SK-N-SH (cell line): Measurements from ENCODE around the gene ITSN1. TPM values are rescaled to one million over a fixed set of nuclear protein-coding genes. Genes with fewer than 3 reads are reported as not detected.

ENCODE experiments used
- CTCF ChIA-PET: fragments of 300-600, 350-600 bp; formaldehyde crosslinking; extraction: SDS; loops from one replicate; lab custom pipeline; 2021; lab: Yijun Ruan, JAX
- POLR2A ChIA-PET: fragments of 350-600 bp; sonication (Branson Sonifier 250); formaldehyde crosslinking; extraction: SDS; loops from one replicate; lab custom pipeline; 2020; ENCODE audit warnings: antibody characterized with exemption, inconsistent platforms; lab: Yijun Ruan, JAX
- DNase-seq: peaks from one replicate; pipeline ENCODE4 v3.0.0; 2012
- H2AFZ ChIP-seq: fragments of 200-600 bp; sonication (generic); 2 replicates; pipeline ENCODE4 v1.8.1; 2016; ENCODE audit warnings: antibody characterized with exemption, mild to moderate bottlenecking, low read depth
- H3F3A ChIP-seq: fragments of 200-600 bp; sonication (generic); replicated peaks from 2 replicates; pipeline ENCODE3; 2016; ENCODE audit warnings: antibody characterized with exemption, mild to moderate bottlenecking; ENCODE audit not compliant: insufficient read depth
- H3K27ac ChIP-seq, 2 experiments: fragments of 200-500 bp in 1 of 2; fragments of 200-600 bp in 1 of 2; sonication (Bioruptor generic) in 1 of 2; sonication (generic), shearing (Covaris generic) in 1 of 2; 2 replicates each; pipeline versions ENCODE4 v1.5.1 to v1.6.1; 2014 to 2016; ENCODE audit warnings: low read depth in 2 of 2, inconsistent platforms in 1 of 2, low read length in 1 of 2, mild to moderate bottlenecking in 1 of 2, mixed read lengths in 1 of 2
- H3K27me3 ChIP-seq: fragments of 200-600 bp; sonication (generic), shearing (Covaris generic); 2 replicates; pipeline ENCODE4 v1.6.1; 2016; ENCODE audit warnings: mixed run types; ENCODE audit not compliant: insufficient read depth
- H3K36me3 ChIP-seq, 2 experiments: fragments of 200-500 bp in 1 of 2; fragments of 200-600 bp in 1 of 2; sonication (Bioruptor generic) in 1 of 2; sonication (generic) in 1 of 2; replicated peaks in 1 of 2; 2 replicates each; pipeline versions ENCODE3 to v1.5.1; 2014 to 2016; ENCODE audit warnings: low read length in 1 of 2, mild to moderate bottlenecking in 1 of 2; ENCODE audit not compliant: insufficient read depth in 2 of 2, control insufficient read depth in 1 of 2
- H3K4me1 ChIP-seq, 2 experiments: fragments of 200-500 bp in 1 of 2; fragments of 200-600 bp in 1 of 2; sonication (Bioruptor generic) in 1 of 2; sonication (generic), shearing (Covaris generic) in 1 of 2; 2 replicates each; pipeline versions ENCODE4 v1.5.1 to v1.6.1; 2014 to 2016; ENCODE audit warnings: low read depth in 1 of 2, low read length in 1 of 2, mixed run types in 1 of 2; ENCODE audit not compliant: insufficient read depth in 2 of 2, control insufficient read depth in 1 of 2
- H3K4me2 ChIP-seq: fragments of 200-600 bp; sonication (generic), shearing (Covaris generic); 2 replicates; pipeline ENCODE4 v1.6.1; 2017; ENCODE audit warnings: mixed run types
- H3K4me3 ChIP-seq, 2 experiments: fragments of 200-500 bp in 1 of 2; fragments of 200-600 bp in 1 of 2; sonication (Bioruptor generic) in 1 of 2; sonication (generic), shearing (Covaris generic) in 1 of 2; 2 replicates each; pipeline versions ENCODE4 v1.5.1 to v1.8.1; 2014 to 2016; ENCODE audit warnings: low read depth in 2 of 2, inconsistent platforms in 1 of 2, low read length in 1 of 2, mild to moderate bottlenecking in 1 of 2, mixed read lengths in 1 of 2, moderate library complexity in 1 of 2
- H3K79me2 ChIP-seq: fragments of 200-600 bp; sonication (generic); 2 replicates; pipeline ENCODE4 v1.8.1; 2017; ENCODE audit warnings: mild to moderate bottlenecking; ENCODE audit not compliant: insufficient read depth
- H3K9ac ChIP-seq: fragments of 200-600 bp; sonication (generic); 2 replicates; pipeline ENCODE4 v1.6.1; 2017; ENCODE audit warnings: mixed run types
- H3K9me2 ChIP-seq: fragments of 200-600 bp; sonication (generic); 2 replicates; pipeline ENCODE4 v1.6.1; 2017; ENCODE audit warnings: mixed run types
- H3K9me3 ChIP-seq: fragments of 200-600 bp; sonication (generic); 2 replicates; pipeline ENCODE4 v1.6.1; 2017; ENCODE audit warnings: mixed run types, mild to moderate bottlenecking, moderate library complexity
- H4K20me1 ChIP-seq: fragments of 200-600 bp; sonication (generic); 2 replicates; pipeline ENCODE4 v1.6.1; 2017; ENCODE audit warnings: mild to moderate bottlenecking, mixed run types; ENCODE audit not compliant: insufficient read depth
- CHD2 ChIP-seq: fragments of 150-350 bp; IDR thresholded peaks from 2 replicates; pipeline ENCODE4 v1.6.1; 2018; ENCODE audit warnings: low read length; ENCODE audit not compliant: partially characterized antibody
- FOXM1 ChIP-seq: IDR thresholded peaks from 2 replicates; pipeline ENCODE4 v1.4.0; 2012; ENCODE audit warnings: low read depth, mild to moderate bottlenecking
- GATA2 ChIP-seq: sonication (generic); formaldehyde crosslinking; IDR thresholded peaks from 2 replicates; pipeline ENCODE4 v1.5.0; 2020; ENCODE audit warnings: mild to moderate bottlenecking, missing genetic modification reagents
- NFIC ChIP-seq: IDR thresholded peaks from 2 replicates; pipeline ENCODE4 v1.4.0; 2012; ENCODE audit warnings: borderline replicate concordance
- NRF1 ChIP-seq: IDR thresholded peaks from 2 replicates; pipeline ENCODE4 v1.6.1; 2012; ENCODE audit warnings: low read depth, mild to moderate bottlenecking, low read length
- POLR2AphosphoS5 ChIP-seq: IDR thresholded peaks from 2 replicates; pipeline ENCODE4 v1.6.1; 2012; ENCODE audit warnings: low read depth, low read length
- RCOR1 ChIP-seq: fragments of 150-350 bp; IDR thresholded peaks from 2 replicates; pipeline ENCODE4 v1.6.1; 2017; ENCODE audit warnings: antibody characterized with exemption, low read length
- RXRA ChIP-seq: IDR thresholded peaks from 2 replicates; pipeline ENCODE4 v1.4.0; 2012; ENCODE audit warnings: low read depth, mild to moderate bottlenecking, borderline replicate concordance
- TCF12 ChIP-seq: IDR thresholded peaks from 2 replicates; pipeline ENCODE4 v1.4.0; 2012
- WGBS: methylation state at CpG from one replicate; pipeline ENCODE4 v1.1.6; 2017; ENCODE audit warnings: low lambda C conversion rate; 5-methylcytosine and 5-hydroxymethylcytosine counted together
- polyA plus RNA-seq, 3 experiments: library from polyadenylated mRNA; depleted of rRNA; stranded (reverse); fragments of >200 nt; gene quantifications; 2 replicates each; pipeline ENCODE4 v1.2.3, GENCODE V29; 2012
- TF ChIP-seq, protein P1 (sequence below): IDR thresholded peaks from 2 replicates; pipeline ENCODE4 v1.4.0; 2012; ENCODE audit warnings: low read depth

Gene ITSN1
- polyA plus RNA-seq, 1 of the 3 experiments (the other 2 are of a cell fraction) = 27.8 TPM

- Histone ChIP-seq H3K9me3 (no peaks in the 10 kb centered on the region), H3K27me3 (no peaks in the 10 kb centered on the region), H3K4me3 (no peak overlapping the region), H4K20me1 (no peaks in the 10 kb centered on the region), H2AFZ (no peak overlapping the region), H3K4me1 (no peaks in the 10 kb centered on the region; a peak in 2 of 4 replicates), H3K4me2 (no peak overlapping the region), H3F3A (no peaks in the 10 kb centered on the region), H3K79me2 (no peaks in the 10 kb centered on the region), H3K9me2 (no peaks in the 10 kb centered on the region), H3K27ac (0 out of 4 replicates have a peak overlapping the region, but pooled peaks of 1 of the 2 experiments have one; percentile 2), H3K9ac (no peak overlapping the region), H3K36me3 (peaks cover 16 to 38% of the 10 kb centered on the region in 2 experiments)
- TF ChIP-seq RXRA = no peak
- TF ChIP-seq, protein P1, sequence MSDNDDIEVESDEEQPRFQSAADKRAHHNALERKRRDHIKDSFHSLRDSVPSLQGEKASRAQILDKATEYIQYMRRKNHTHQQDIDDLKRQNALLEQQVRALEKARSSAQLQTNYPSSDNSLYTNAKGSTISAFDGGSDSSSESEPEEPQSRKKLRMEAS = no peak
- ChIA-PET CTCF (no interaction called here), POLR2A (no interaction called here)
- WGBS = 88% methylated on average over 3 of the region's 3 CpGs
- no peak for DNase-seq
These were observed 183.1 kb downstream of the ITSN1 start for GRCh38 chr21:33825419-33825818.

GRCh38 chr21:33825915-33826314, 183.6 kb downstream of the ITSN1 start:
- H3K9me3 ChIP-seq = no peaks in the 10 kb centered on the region
- H4K20me1 ChIP-seq = no peaks in the 10 kb centered on the region
- H3K9me2 ChIP-seq = no peaks in the 10 kb centered on the region
- no peaks in the 10 kb centered on the region for H3K27me3 ChIP-seq
- ChIA-PET POLR2A (no interaction called here), CTCF (interaction anchor here (0.6 kb wide), 1 partner anchor 98 kb away, joined by 3 read pairs; no protein-coding TSS in a partner anchor)
- H3K9ac ChIP-seq = no peak overlapping the region
- no peaks in the 10 kb centered on the region for H3K79me2 ChIP-seq
- H3K36me3 ChIP-seq = peaks cover 14 to 39% of the 10 kb centered on the region in 2 experiments
- H3K4me2 ChIP-seq = no peak overlapping the region
- H2AFZ ChIP-seq = no peak overlapping the region
- no peaks in the 10 kb centered on the region for H3F3A ChIP-seq
- no peak overlapping the region for H3K4me3 ChIP-seq
- 0 out of 4 replicates have a peak overlapping the region, but pooled peaks of 1 of the 2 experiments have one; percentile 2 for H3K27ac ChIP-seq
- H3K4me1 ChIP-seq = no peaks in the 10 kb centered on the region; a peak in 2 of 4 replicates
- 62% methylated on average over 2 of the region's 2 CpGs for WGBS
- DNase-seq = no peak
- peak; percentile 14; the same call in 1 of the 2 replicates for TF ChIP-seq TCF12
- no peak for TF ChIP-seq POLR2AphosphoS5
- TF ChIP-seq NFIC = no peak
- TF ChIP-seq NRF1 = no peak

DNA sequence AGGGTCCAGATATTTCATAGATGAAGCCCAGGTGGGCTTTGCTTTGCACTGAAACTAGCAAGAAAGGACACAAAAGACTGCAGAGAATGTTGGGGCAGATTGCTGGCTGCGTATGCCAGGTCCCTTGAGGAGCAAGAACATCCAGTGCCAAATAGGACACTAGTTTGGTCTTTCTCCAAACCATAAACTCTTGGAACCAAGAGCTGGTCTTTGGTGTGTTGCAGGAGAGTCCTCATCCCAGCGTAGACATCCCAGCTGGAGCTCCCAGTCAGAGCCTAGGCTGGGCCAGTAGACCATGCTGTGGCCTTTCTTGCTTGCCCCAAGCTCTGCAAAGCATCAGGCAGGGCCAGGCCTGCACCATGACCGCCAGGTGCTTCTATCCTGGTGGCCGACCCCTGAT, 185.8 kb downstream of the ITSN1 start:
- POLR2A ChIA-PET = no interaction called here
- CTCF ChIA-PET = no interaction called here

More for the DNA sequence above, 185.8 kb downstream of the ITSN1 start:
- H3K4me2 ChIP-seq = no peak overlapping the region
- H3K79me2 ChIP-seq = no peaks in the 10 kb centered on the region
- no peaks in the 10 kb centered on the region for H3F3A ChIP-seq
- H2AFZ ChIP-seq = no peak overlapping the region
- H3K27ac ChIP-seq = no peak overlapping the region
- no peak overlapping the region for H3K9ac ChIP-seq
- no peaks in the 10 kb centered on the region for H4K20me1 ChIP-seq
- H3K9me2 ChIP-seq = no peaks in the 10 kb centered on the region
- H3K27me3 ChIP-seq = no peaks in the 10 kb centered on the region
- no peaks in the 10 kb centered on the region for H3K9me3 ChIP-seq
- H3K4me1 ChIP-seq = no peaks in the 10 kb centered on the region; a peak in 2 of 4 replicates
- DNase-seq = no peak
- TF ChIP-seq NRF1 (no peak), FOXM1 (no peak), GATA2 (no peak), CHD2 (no peak), NFIC (no peak), RCOR1 (no peak)
- WGBS = 97% methylated on average over 2 of the region's 4 CpGs
- H3K36me3 ChIP-seq = peaks cover 6 to 37% of the 10 kb centered on the region in 2 experiments
- no peak overlapping the region for H3K4me3 ChIP-seq
